OCI-LY3 (cell line): ENCODE results near the gene ASCL3.

Source experiments
- H2AFZ ChIP-seq: fragments of 200-600, 300-600 bp; shearing (Covaris generic); 2 replicates; pipeline ENCODE4 v1.6.0; 2014; ENCODE audit warnings: antibody characterized with exemption, low read depth, low read length
- H3K27ac ChIP-seq: fragments of 200-600, 300-600 bp; sonication (generic); 2 replicates; pipeline ENCODE4 v1.5.1; 2014; ENCODE audit warnings: mild to moderate bottlenecking, low read length, moderate library complexity, mixed read lengths
- H3K27me3 ChIP-seq: fragments of 200-600, 300-600 bp; sonication (generic); 2 replicates; pipeline ENCODE4 v1.6.1; 2014; ENCODE audit warnings: low read depth, low read length, mixed read lengths
- H3K36me3 ChIP-seq: fragments of 200-600, 300-600 bp; sonication (generic); replicated peaks from 2 replicates; pipeline ENCODE3; 2014; ENCODE audit warnings: low read depth, low read length, mixed read lengths
- H3K4me1 ChIP-seq: fragments of 300-600, 200-600 bp; sonication (generic); 2 replicates; pipeline ENCODE4 v1.6.1; 2014; ENCODE audit warnings: low read length, mixed read lengths
- H3K4me2 ChIP-seq: fragments of 200-600, 300-600 bp; sonication (generic); 2 replicates; pipeline ENCODE4 v1.6.1; 2014; ENCODE audit warnings: low read length, mixed read lengths
- H3K4me3 ChIP-seq: fragments of 300-600, 200-600 bp; sonication (generic); 2 replicates; pipeline ENCODE4 v1.5.1; 2014; ENCODE audit warnings: antibody characterized with exemption, mild to moderate bottlenecking, low read length, moderate library complexity
- H3K79me2 ChIP-seq: fragments of 300-600, 200-600 bp; shearing (Covaris generic); 2 replicates; pipeline ENCODE4 v1.6.1; 2014; ENCODE audit warnings: mild to moderate bottlenecking, low read length, mixed read lengths
- H3K9ac ChIP-seq: fragments of 300-600, 200-600 bp; shearing (Covaris generic); 2 replicates; pipeline ENCODE4 v1.6.0; 2014; ENCODE audit warnings: mild to moderate bottlenecking, low read length, moderate library complexity
- H3K9me3 ChIP-seq: fragments of 200-600, 300-600 bp; shearing (Covaris generic); 2 replicates; pipeline ENCODE4 v1.6.1; 2014; ENCODE audit warnings: low read length, mixed read lengths; ENCODE audit not compliant: insufficient read depth
- H4K20me1 ChIP-seq: fragments of 200-600, 300-600 bp; sonication (generic); 2 replicates; pipeline ENCODE4 v1.6.1; 2016; ENCODE audit warnings: low read length, mixed read lengths; ENCODE audit not compliant: insufficient read depth
- EZH2phosphoT487 ChIP-seq: fragments of 200-600 bp; shearing (Covaris generic); IDR thresholded peaks from 2 replicates; pipeline ENCODE4 v1.6.1; 2018; ENCODE audit warnings: antibody characterized with exemption, mixed run types, low read depth
- TF ChIP-seq, protein P1 (sequence below): fragments of 200-600, 300-600 bp; sonication (generic); IDR thresholded peaks from 2 replicates; pipeline ENCODE4 v1.5.1; 2014; ENCODE audit warnings: antibody characterized with exemption, low read length, low read depth

Gene ASCL3

DNA sequence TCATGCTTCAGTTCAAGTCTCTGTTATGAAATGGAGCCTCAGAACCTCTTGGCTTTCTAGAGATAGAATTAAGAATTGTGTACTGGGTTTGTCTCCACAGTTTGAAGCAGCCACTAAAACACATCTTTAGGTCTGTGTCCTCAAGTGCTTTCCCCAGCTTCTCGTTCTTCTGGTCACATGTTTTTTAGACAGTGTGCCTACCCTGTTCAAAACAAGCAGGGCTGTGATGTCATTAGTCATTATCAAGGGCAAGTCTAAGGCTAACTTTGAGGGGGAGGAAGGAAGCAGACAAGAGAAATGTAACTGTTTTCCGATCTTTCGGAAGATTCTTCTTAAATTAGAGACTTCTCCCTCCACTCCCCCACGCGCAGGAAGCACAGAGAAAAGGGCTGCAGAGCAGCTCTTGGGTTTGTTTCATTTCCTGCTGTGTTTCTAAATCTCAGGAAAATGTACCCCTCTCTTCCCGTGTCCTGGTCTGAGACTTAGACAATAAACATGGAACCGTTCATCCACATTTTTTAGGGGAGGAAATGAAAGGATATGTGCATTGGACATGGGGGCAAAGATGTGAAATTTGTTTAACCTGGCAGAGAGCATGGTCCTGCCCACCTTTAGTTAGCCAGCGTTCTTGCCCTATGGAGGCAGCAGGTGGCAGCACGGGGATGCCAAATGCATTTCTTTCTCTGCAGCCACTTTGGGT, 28.7 kb downstream of the ASCL3 start:
- H4K20me1 ChIP-seq, result no peaks in the 10 kb centered on the region
- H3K27ac ChIP-seq, result peak overlapping the region; percentile 10
- no peaks in the 10 kb centered on the region for H3K9me3 ChIP-seq
- H3K79me2 ChIP-seq, result peaks cover 7% of the 10 kb centered on the region; the same call in 1 of the 2 replicates
- 0 out of 2 replicates have a peak overlapping the region, but pooled peaks have one; percentile 6 for H3K4me3 ChIP-seq
- peak overlapping the region; percentile 30 for H3K4me2 ChIP-seq
- peaks cover 17% of the 10 kb centered on the region for H3K36me3 ChIP-seq
- H3K27me3 ChIP-seq, result 0 out of 2 replicates have a peak, but pooled peaks cover 5% of the 10 kb centered on the region
- TF ChIP-seq EZH2phosphoT487, result no peak
- TF ChIP-seq, protein P1, sequence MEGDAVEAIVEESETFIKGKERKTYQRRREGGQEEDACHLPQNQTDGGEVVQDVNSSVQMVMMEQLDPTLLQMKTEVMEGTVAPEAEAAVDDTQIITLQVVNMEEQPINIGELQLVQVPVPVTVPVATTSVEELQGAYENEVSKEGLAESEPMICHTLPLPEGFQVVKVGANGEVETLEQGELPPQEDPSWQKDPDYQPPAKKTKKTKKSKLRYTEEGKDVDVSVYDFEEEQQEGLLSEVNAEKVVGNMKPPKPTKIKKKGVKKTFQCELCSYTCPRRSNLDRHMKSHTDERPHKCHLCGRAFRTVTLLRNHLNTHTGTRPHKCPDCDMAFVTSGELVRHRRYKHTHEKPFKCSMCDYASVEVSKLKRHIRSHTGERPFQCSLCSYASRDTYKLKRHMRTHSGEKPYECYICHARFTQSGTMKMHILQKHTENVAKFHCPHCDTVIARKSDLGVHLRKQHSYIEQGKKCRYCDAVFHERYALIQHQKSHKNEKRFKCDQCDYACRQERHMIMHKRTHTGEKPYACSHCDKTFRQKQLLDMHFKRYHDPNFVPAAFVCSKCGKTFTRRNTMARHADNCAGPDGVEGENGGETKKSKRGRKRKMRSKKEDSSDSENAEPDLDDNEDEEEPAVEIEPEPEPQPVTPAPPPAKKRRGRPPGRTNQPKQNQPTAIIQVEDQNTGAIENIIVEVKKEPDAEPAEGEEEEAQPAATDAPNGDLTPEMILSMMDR, result peak; percentile 83
- H3K4me1 ChIP-seq, result peaks cover 22% of the 10 kb centered on the region
- H3K9ac ChIP-seq, result no peak overlapping the region
- no peak overlapping the region for H2AFZ ChIP-seq

GRCh38 chr11:8911029-8911823, 31.6 kb downstream of the ASCL3 start, which contains the start of gene AKIP1:
Gene AKIP1, plus strand, starts transcription at chr11:8911189. Its CDS starts 261 bp downstream, at chr11:8911450.
- H3K9me3 ChIP-seq, result no peaks in the 10 kb centered on the region
- peak within 1 kb of the TSS; percentile 37 for H3K27ac ChIP-seq
- peak within 1 kb of the TSS; percentile 83 for H2AFZ ChIP-seq
- peaks cover 4% of the 10 kb centered on the region for H3K36me3 ChIP-seq
- no peak for TF ChIP-seq EZH2phosphoT487
- TF ChIP-seq, protein P1, result no peak
- peaks cover 7% of the 10 kb centered on the region; the same call in 1 of the 2 replicates for H3K79me2 ChIP-seq
- peaks cover 22% of the 10 kb centered on the region for H3K4me1 ChIP-seq
- peak within 1 kb of the TSS; percentile 95 for H3K9ac ChIP-seq
- H3K4me3 ChIP-seq, result peak within 1 kb of the TSS; percentile 97
- 0 out of 2 replicates have a peak, but pooled peaks cover 5% of the 10 kb centered on the region for H3K27me3 ChIP-seq
- peak within 1 kb of the TSS; percentile 73 for H3K4me2 ChIP-seq
- no peaks in the 10 kb centered on the region for H4K20me1 ChIP-seq

- no peak for TF ChIP-seq EZH2phosphoT487
- TF ChIP-seq, protein P1, result no peak
- Histone ChIP-seq H3K79me2 (peaks cover 7% of the 10 kb centered on the region; the same call in 1 of the 2 replicates), H3K9ac (peak overlapping the region; percentile 95), H3K4me2 (peak overlapping the region; percentile 73), H3K27me3 (0 out of 2 replicates have a peak, but pooled peaks cover 5% of the 10 kb centered on the region), H2AFZ (peak overlapping the region; percentile 81; the same call in 1 of the 2 replicates), H3K9me3 (no peaks in the 10 kb centered on the region), H3K4me1 (peaks cover 22% of the 10 kb centered on the region), H3K4me3 (peak overlapping the region; percentile 97), H3K27ac (no peak overlapping the region), H3K36me3 (peaks cover 3% of the 10 kb centered on the region), H4K20me1 (no peaks in the 10 kb centered on the region)
Measured at GRCh38 chr11:8910649-8911026, 32.2 kb downstream of the ASCL3 start.

- H3K36me3 ChIP-seq, result no peaks in the 10 kb centered on the region
- H3K4me1 ChIP-seq, result peaks cover 12% of the 10 kb centered on the region; the same call in 1 of the 2 replicates
- no peak overlapping the region for H3K27ac ChIP-seq
- no peak overlapping the region for H3K4me2 ChIP-seq
- H3K4me3 ChIP-seq, result no peak overlapping the region
- TF ChIP-seq, protein P1, result no peak
- no peak for TF ChIP-seq EZH2phosphoT487
- 0 out of 2 replicates have a peak, but pooled peaks cover 5% of the 10 kb centered on the region for H3K27me3 ChIP-seq
- no peaks in the 10 kb centered on the region for H3K9me3 ChIP-seq
- no peaks in the 10 kb centered on the region for H4K20me1 ChIP-seq
- H3K79me2 ChIP-seq, result peaks cover 7% of the 10 kb centered on the region; the same call in 1 of the 2 replicates
- H3K9ac ChIP-seq, result no peak overlapping the region
- no peak overlapping the region for H2AFZ ChIP-seq
Measured at GRCh38 chr11:8908099-8908498, 34.7 kb downstream of the ASCL3 start.
